Kidney capillary endothelial cell (primary cell): ENCODE results near the gene CABLES2.

Experiments
- DNase-seq: peaks from one replicate; pipeline ENCODE4 v3.0.0-alpha.2; 2018; ENCODE audit warnings: low spot score

The CABLES2 gene

GRCh38 chr20:62407221-62407992, at the start of gene CABLES2:
Gene CABLES2 (minus strand): TSS chr20:62407285. CDS start chr20:62407276, 9 bp downstream.
- peak; percentile 82 for DNase-seq

GRCh38 chr20:62455929-62456328, 48.8 kb upstream of the CABLES2 start:
- DNase-seq, result no peak

- no peak for DNase-seq
Observed at GRCh38 chr20:62454904-62455636, 48.0 kb upstream of the CABLES2 start.

GRCh38 chr20:62453186-62453808, 46.2 kb upstream of the CABLES2 start:
- no peak for DNase-seq

GRCh38 chr20:62452475-62453095, 45.5 kb upstream of the CABLES2 start:
- no peak for DNase-seq

- no peak for DNase-seq
Observed at GRCh38 chr20:62451970-62452369, 44.9 kb upstream of the CABLES2 start.

- no peak for DNase-seq
Observed at GRCh38 chr20:62451156-62451767, 44.2 kb upstream of the CABLES2 start.

GRCh38 chr20:62449951-62450691, 43.0 kb upstream of the CABLES2 start:
- DNase-seq, result no peak

- no peak for DNase-seq
Observed at GRCh38 chr20:62448788-62449187, 41.7 kb upstream of the CABLES2 start.

- no peak for DNase-seq
Observed at GRCh38 chr20:62448038-62448437, 41.0 kb upstream of the CABLES2 start.

GRCh38 chr20:62446888-62447869, 40.1 kb upstream of the CABLES2 start:
- no peak for DNase-seq

GRCh38 chr20:62446481-62446880, 39.4 kb upstream of the CABLES2 start:
- no peak for DNase-seq

GRCh38 chr20:62445553-62446340, 38.7 kb upstream of the CABLES2 start:
- DNase-seq, result no peak

- DNase-seq, result no peak
Observed at GRCh38 chr20:62444286-62444685, 37.2 kb upstream of the CABLES2 start.

- no peak for DNase-seq
Observed at GRCh38 chr20:62441987-62442539, 35.0 kb upstream of the CABLES2 start.

GRCh38 chr20:62439218-62439617, 32.1 kb upstream of the CABLES2 start:
- DNase-seq, result no peak

GRCh38 chr20:62437927-62438326, 30.8 kb upstream of the CABLES2 start:
- no peak for DNase-seq

- DNase-seq, result no peak
Observed at GRCh38 chr20:62437496-62437895, 30.4 kb upstream of the CABLES2 start.

- no peak for DNase-seq
Observed at GRCh38 chr20:62436692-62437091, 29.6 kb upstream of the CABLES2 start.
